ENCODE measurements around the gene ZDHHC14. TPM values are rescaled to one million over a fixed set of nuclear protein-coding genes. Genes with fewer than 3 reads are reported as not detected.

The ZDHHC14 gene
- total RNA-seq, 1 donor from 2014 or later = 1.8 TPM

GRCh38 chr6:157613011-157613522, 232.1 kb downstream of the ZDHHC14 start:
- peak; percentile 95 for DNase-seq (ENCODE audit: low read depth)
- H3K4me3 ChIP-seq (ENCODE audit: low read depth, low read length) = peak overlapping the region; percentile 28
- no peak for FAIRE-seq
- TF ChIP-seq CTCF (IDR thresholded peaks at IDR 0.05; ENCODE audit: insufficient read depth, low read length, severe bottlenecking) = no peak
- no peaks in the 10 kb centered on the region for H3K27me3 ChIP-seq (ENCODE audit: control insufficient read depth, insufficient read depth, low read length)
- H3K36me3 ChIP-seq (ENCODE audit: control insufficient read depth, insufficient read depth, low read length) = no peaks in the 10 kb centered on the region

GRCh38 chr6:157614026-157614568, 233.1 kb downstream of the ZDHHC14 start:
- H3K27me3 ChIP-seq (ENCODE audit: control insufficient read depth, insufficient read depth, low read length) = no peaks in the 10 kb centered on the region
- no peaks in the 10 kb centered on the region for H3K36me3 ChIP-seq (ENCODE audit: control insufficient read depth, insufficient read depth, low read length)
- no peak for TF ChIP-seq CTCF (IDR thresholded peaks at IDR 0.05; ENCODE audit: insufficient read depth, low read length, severe bottlenecking)
- FAIRE-seq = no peak
- H3K4me3 ChIP-seq (ENCODE audit: low read depth, low read length) = no peak overlapping the region
- no peak for DNase-seq (ENCODE audit: low read depth)

DNA sequence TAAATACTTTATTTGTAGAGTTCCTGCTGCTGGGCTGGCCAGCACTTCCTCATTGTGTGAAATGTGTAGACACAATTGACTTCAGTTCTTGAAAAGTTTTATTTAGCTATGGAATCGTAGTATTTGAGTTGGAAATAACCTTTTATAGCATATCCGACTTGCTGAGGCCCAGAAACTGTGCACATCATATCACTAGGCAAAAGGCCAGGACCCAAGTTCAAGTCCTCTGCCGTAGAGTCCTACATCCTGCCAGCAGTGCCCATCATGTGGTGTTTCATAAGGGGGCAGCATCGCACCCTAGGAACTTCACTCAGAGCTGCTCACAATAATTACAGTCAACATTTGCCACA, 234.4 kb downstream of the ZDHHC14 start:
- DNase-seq (ENCODE audit: low read depth) = no peak
- no peak for FAIRE-seq

GRCh38 chr6:157615951-157616350, 235.0 kb downstream of the ZDHHC14 start:
- no peak for DNase-seq (ENCODE audit: low read depth)
- no peak overlapping the region for H3K4me3 ChIP-seq (ENCODE audit: low read depth, low read length)
- TF ChIP-seq CTCF (IDR thresholded peaks at IDR 0.05; ENCODE audit: insufficient read depth, low read length, severe bottlenecking) = no peak
- no peak for FAIRE-seq
- H3K27me3 ChIP-seq (ENCODE audit: control insufficient read depth, insufficient read depth, low read length) = no peaks in the 10 kb centered on the region
- no peaks in the 10 kb centered on the region for H3K36me3 ChIP-seq (ENCODE audit: control insufficient read depth, insufficient read depth, low read length)

More for the DNA sequence above, 234.4 kb downstream of the ZDHHC14 start:
- TF ChIP-seq CTCF (IDR thresholded peaks at IDR 0.05; ENCODE audit: insufficient read depth, low read length, severe bottlenecking) = no peak
- Histone ChIP-seq H3K36me3 (ENCODE audit: control insufficient read depth, insufficient read depth, low read length) (no peaks in the 10 kb centered on the region), H3K27me3 (ENCODE audit: control insufficient read depth, insufficient read depth, low read length) (no peaks in the 10 kb centered on the region), H3K4me3 (ENCODE audit: low read depth, low read length) (no peak overlapping the region)

DNA sequence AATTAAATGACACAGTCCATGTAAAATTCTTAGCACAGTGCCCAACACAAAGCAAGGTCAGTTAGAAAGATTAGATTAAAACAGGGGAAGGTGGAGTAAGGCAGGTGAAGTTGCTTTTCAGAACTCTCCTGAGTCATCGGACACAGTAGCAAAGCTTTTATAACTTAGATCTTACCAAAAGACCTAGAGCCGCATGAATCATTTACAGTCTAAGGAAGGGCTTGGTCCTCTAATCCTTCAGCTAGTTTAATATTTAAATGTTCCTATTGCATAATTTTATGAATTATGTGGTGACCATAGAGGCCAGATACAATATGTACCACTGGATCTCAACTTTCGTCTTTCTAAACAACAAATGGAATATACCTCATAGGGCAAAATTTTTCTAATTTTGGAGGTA, 240.0 kb downstream of the ZDHHC14 start:
- FAIRE-seq (no peak), DNase-seq (ENCODE audit: low read depth) (peak; percentile 62)
- Histone ChIP-seq H3K27me3 (ENCODE audit: control insufficient read depth, insufficient read depth, low read length) (no peaks in the 10 kb centered on the region), H3K36me3 (ENCODE audit: control insufficient read depth, insufficient read depth, low read length) (no peaks in the 10 kb centered on the region), H3K4me3 (ENCODE audit: low read depth, low read length) (no peak overlapping the region)
- no peak for TF ChIP-seq CTCF (IDR thresholded peaks at IDR 0.05; ENCODE audit: insufficient read depth, low read length, severe bottlenecking)

DNA sequence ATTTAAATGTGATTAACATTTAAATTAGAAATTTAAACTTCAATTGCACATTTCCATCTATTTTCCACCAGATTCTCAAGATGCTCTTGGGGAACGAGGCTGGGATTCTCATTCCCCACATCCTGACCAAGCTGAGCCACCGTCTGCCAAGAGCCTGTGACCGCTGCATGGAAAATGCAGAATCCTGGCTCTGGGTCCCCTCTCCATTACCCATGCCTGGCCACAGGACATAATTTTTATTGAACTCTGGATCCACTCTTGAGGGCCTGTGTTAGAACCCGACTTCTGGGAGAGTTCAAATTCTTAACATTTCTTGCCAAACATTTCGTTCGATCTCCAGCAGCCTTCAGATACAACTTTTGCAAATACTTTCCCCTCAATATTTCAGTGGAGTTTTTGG, 240.4 kb downstream of the ZDHHC14 start:
- FAIRE-seq = no peak
- Histone ChIP-seq H3K27me3 (ENCODE audit: control insufficient read depth, insufficient read depth, low read length) (no peaks in the 10 kb centered on the region), H3K4me3 (ENCODE audit: low read depth, low read length) (no peak overlapping the region), H3K36me3 (ENCODE audit: control insufficient read depth, insufficient read depth, low read length) (no peaks in the 10 kb centered on the region)
- DNase-seq (ENCODE audit: low read depth) = no peak
- no peak for TF ChIP-seq CTCF (IDR thresholded peaks at IDR 0.05; ENCODE audit: insufficient read depth, low read length, severe bottlenecking)

Data from bronchial epithelial cell (primary cell).